IPS-15b (cell line): ENCODE data around the gene METTL2A.
"Not testable (repeated sequence)": the region's sequence is repeated elsewhere in the genome, so short reads cannot be mapped to it uniquely, and the experiment has no call there.

Source experiments
- H3K27me3 ChIP-seq: one replicate; pipeline ENCODE4 v1.6.1; 2013; ENCODE audit warnings: low read length; ENCODE audit not compliant: control insufficient read depth, insufficient read depth
- H3K36me3 ChIP-seq: one replicate; pipeline ENCODE4 v1.6.1; 2013; ENCODE audit warnings: low read length; ENCODE audit not compliant: control insufficient read depth, insufficient read depth
- H3K4me1 ChIP-seq: one replicate; pipeline ENCODE4 v1.6.1; 2013; ENCODE audit warnings: mild to moderate bottlenecking, low read length; ENCODE audit not compliant: control insufficient read depth, insufficient read depth
- H3K4me3 ChIP-seq: one replicate; pipeline ENCODE4 v1.5.1; 2013; ENCODE audit warnings: low read depth, low read length
- H3K9ac ChIP-seq: one replicate; pipeline ENCODE4 v1.6.1; 2013; ENCODE audit warnings: low read depth, mild to moderate bottlenecking, low read length
- H3K9me3 ChIP-seq: one replicate; pipeline ENCODE4 v1.6.1; 2013; ENCODE audit warnings: mild to moderate bottlenecking, low read length; ENCODE audit not compliant: control insufficient read depth, insufficient read depth

Gene METTL2A

DNA sequence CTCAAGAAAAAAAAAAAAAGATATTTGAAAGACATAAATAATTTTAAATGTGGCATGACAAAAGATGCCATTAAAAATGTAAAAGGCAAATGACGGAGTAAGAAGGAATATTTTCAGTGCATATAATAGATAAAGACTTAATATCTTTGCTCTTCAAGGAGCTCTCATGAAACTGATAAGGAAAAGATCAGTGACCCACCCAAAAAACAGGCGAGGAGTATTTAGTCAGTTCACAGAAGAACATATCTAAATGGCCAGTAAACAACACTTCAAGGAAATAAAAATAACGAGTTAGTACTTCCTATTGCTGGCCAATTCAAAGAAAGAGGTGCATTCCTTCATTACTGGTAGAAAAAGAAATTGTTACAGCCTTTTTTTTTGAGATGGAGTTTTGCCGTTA, 22.1 kb downstream of the METTL2A start:
- H3K36me3 ChIP-seq = peaks cover 17% of the 10 kb centered on the region
- not testable (repeated sequence) for H3K27me3 ChIP-seq, H3K4me1 ChIP-seq, H3K4me3 ChIP-seq, H3K9ac ChIP-seq, H3K9me3 ChIP-seq

GRCh38 chr17:62452195-62452594, 28.5 kb downstream of the METTL2A start:
- not testable (repeated sequence) for H3K9ac ChIP-seq, H3K36me3 ChIP-seq, H3K4me3 ChIP-seq, H3K4me1 ChIP-seq, H3K9me3 ChIP-seq, H3K27me3 ChIP-seq

DNA sequence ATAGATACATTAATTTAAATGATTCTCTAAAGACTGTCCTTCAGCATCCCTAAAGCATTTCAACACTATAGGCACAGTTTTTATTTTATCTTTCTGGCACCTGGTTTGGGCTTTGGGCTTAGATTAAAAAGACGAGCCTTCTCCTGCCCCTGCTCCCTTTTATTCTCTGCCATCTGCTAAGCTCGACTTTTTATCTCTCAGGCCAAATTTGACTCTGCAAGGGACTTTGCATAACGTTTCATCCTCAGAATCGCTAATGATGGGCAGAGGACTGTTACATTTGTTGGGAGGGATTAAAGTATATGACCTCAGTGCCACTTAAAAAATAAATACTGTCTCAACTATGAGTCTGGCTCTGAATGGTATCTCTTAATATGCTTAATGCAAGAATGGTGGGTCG, 29.3 kb downstream of the METTL2A start:
- H3K27me3 ChIP-seq, H3K4me1 ChIP-seq, H3K4me3 ChIP-seq, H3K36me3 ChIP-seq, H3K9me3 ChIP-seq, H3K9ac ChIP-seq: not testable (repeated sequence)

GRCh38 chr17:62453656-62454055, 30.0 kb downstream of the METTL2A start:
- not testable (repeated sequence) for H3K36me3 ChIP-seq, H3K9me3 ChIP-seq, H3K27me3 ChIP-seq, H3K4me3 ChIP-seq, H3K9ac ChIP-seq, H3K4me1 ChIP-seq

- H3K27me3 ChIP-seq, H3K9me3 ChIP-seq, H3K4me1 ChIP-seq, H3K9ac ChIP-seq, H3K36me3 ChIP-seq, H3K4me3 ChIP-seq: not testable (repeated sequence)
Measured at GRCh38 chr17:62454111-62454510, 30.4 kb downstream of the METTL2A start.

GRCh38 chr17:62456016-62456415, 32.3 kb downstream of the METTL2A start:
- Histone ChIP-seq H3K36me3 (no peaks in the 10 kb centered on the region), H3K27me3 (no peaks in the 10 kb centered on the region), H3K4me3 (no peak overlapping the region), H3K4me1 (no peaks in the 10 kb centered on the region), H3K9ac (no peak overlapping the region), H3K9me3 (no peaks in the 10 kb centered on the region)

GRCh38 chr17:62458483-62458882, 34.8 kb downstream of the METTL2A start:
- not testable (repeated sequence) for H3K4me1 ChIP-seq, H3K27me3 ChIP-seq, H3K9me3 ChIP-seq, H3K9ac ChIP-seq, H3K4me3 ChIP-seq, H3K36me3 ChIP-seq

DNA sequence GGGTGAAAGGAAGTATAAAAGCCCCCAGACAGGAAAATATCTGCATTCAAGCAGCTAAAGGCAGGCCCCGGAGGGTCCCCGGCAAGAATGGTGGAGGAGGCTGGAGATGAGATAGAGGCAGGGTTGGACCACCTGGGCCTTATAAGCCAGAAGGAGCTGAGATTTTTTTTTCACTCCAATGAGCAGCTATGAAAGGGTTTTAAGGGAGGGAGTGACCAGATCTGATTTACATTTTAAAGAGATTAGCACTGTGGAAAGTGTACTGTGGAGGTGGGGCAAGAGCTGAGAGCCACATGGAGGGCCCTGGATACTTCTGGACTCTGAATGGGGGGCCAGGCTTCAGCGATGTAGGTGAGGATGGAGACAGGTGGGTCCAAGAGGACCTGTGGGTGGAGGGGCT, 40.7 kb downstream of the METTL2A start:
- H3K4me3 ChIP-seq, H3K4me1 ChIP-seq, H3K9ac ChIP-seq, H3K9me3 ChIP-seq, H3K27me3 ChIP-seq, H3K36me3 ChIP-seq: not testable (repeated sequence)

GRCh38 chr17:62465271-62465670, 41.6 kb downstream of the METTL2A start:
- H3K27me3 ChIP-seq, H3K9ac ChIP-seq, H3K4me1 ChIP-seq, H3K4me3 ChIP-seq, H3K36me3 ChIP-seq, H3K9me3 ChIP-seq: not testable (repeated sequence)

- not testable (repeated sequence) for H3K9me3 ChIP-seq, H3K9ac ChIP-seq, H3K27me3 ChIP-seq, H3K4me1 ChIP-seq, H3K4me3 ChIP-seq, H3K36me3 ChIP-seq
Measured at GRCh38 chr17:62470666-62471379, 47.1 kb downstream of the METTL2A start.

DNA sequence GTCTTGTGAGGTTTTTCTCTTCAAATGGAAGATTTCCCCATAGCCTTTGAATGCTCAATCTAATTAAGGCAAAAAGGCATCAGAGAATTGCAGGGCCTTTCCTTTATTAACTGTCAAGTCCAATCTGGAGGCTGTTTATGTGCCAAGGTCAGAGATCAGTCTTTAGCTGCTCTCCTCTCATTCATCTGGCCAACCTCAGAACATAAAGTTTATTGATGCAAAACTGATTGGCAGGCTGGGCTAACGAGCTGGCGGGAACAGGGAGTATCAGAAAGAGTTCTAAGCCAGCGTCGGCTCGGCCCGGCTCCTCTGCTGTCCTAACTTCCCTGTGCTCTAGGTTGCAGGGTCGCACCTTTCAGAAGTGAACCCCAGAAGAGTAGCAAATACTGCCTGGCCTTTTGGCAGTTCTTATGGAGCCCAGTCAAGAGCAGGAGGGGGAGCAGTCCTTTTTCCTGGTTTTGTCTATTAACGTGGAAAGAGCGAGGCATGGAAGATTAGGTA, 47.7 kb downstream of the METTL2A start:
- not testable (repeated sequence) for H3K27me3 ChIP-seq, H3K4me3 ChIP-seq, H3K9me3 ChIP-seq, H3K4me1 ChIP-seq, H3K36me3 ChIP-seq, H3K9ac ChIP-seq

GRCh38 chr17:62473030-62473982, 49.6 kb downstream of the METTL2A start:
- not testable (repeated sequence) for H3K27me3 ChIP-seq, H3K9ac ChIP-seq, H3K36me3 ChIP-seq, H3K4me1 ChIP-seq, H3K4me3 ChIP-seq, H3K9me3 ChIP-seq
